IMR-90 (cell line): ENCODE measurements around the gene LRRC2.

Source experiments
- BHLHE40 ChIP-seq: fragments of 150-350 bp; IDR thresholded peaks from 2 replicates; pipeline ENCODE4 v1.6.1; 2016; ENCODE audit warnings: mild to moderate bottlenecking, low read depth, low read length
- POLR2A ChIP-seq: IDR thresholded peaks from 2 replicates; pipeline ENCODE4 v1.6.1; 2012; ENCODE audit warnings: mild to moderate bottlenecking, low read depth, low read length
- TF ChIP-seq, protein P1 (sequence below): conservative IDR thresholded peaks from 2 replicates; pipeline ENCODE4 v1.5.1; 2012; ENCODE audit warnings: mild to moderate bottlenecking, low read depth, low read length, improper control_type of control experiment

DNA sequence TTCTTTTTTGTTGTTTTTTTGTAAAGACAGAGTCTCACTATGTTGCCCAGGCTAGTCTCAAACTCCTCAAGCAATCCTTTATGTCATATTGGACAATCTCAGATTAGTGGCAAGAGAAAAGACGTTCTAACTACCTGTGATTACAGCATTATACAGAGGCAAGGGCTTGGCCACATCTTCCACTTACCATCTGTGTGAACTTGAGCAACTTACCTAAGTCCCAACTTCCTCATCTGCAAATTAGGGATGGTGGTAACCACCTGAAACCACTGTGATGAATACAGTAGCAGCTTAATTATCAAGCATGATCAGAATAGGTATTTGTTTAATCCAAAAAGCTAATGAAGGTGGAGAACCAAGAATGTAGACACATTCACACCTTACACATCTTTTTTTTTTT is 16.1 kb downstream of the LRRC2 start:
- TF ChIP-seq, protein P1, sequence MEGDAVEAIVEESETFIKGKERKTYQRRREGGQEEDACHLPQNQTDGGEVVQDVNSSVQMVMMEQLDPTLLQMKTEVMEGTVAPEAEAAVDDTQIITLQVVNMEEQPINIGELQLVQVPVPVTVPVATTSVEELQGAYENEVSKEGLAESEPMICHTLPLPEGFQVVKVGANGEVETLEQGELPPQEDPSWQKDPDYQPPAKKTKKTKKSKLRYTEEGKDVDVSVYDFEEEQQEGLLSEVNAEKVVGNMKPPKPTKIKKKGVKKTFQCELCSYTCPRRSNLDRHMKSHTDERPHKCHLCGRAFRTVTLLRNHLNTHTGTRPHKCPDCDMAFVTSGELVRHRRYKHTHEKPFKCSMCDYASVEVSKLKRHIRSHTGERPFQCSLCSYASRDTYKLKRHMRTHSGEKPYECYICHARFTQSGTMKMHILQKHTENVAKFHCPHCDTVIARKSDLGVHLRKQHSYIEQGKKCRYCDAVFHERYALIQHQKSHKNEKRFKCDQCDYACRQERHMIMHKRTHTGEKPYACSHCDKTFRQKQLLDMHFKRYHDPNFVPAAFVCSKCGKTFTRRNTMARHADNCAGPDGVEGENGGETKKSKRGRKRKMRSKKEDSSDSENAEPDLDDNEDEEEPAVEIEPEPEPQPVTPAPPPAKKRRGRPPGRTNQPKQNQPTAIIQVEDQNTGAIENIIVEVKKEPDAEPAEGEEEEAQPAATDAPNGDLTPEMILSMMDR = no peak
- TF ChIP-seq BHLHE40 (no peak), POLR2A (no peak)
